ENCODE measurements around the gene GSTM1. TPM values are rescaled to one million over a fixed set of nuclear protein-coding genes. Genes with fewer than 3 reads are reported as not detected.
A peak's percentile ranks its signal among the peaks of the same experiment; 100 is the strongest.

Gene GSTM1
- total RNA-seq, 1 experiment from 2014 or later: 26.8 TPM

DNA sequence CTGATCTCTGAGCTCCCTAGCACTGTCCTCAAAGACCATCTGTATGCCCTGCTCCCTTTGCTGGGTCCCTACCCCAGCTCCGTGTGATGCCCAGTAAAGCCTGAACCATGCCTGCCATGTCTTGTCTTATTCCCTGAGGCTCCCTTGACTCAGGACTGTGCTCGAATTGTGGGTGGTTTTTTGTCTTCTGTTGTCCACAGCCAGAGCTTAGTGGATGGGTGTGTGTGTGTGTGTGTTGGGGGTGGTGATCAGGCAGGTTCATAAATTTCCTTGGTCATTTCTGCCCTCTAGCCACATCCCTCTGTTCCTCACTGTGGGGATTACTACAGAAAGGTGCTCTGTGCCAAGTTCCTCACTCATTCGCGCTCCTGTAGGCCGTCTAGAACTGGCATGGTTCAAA, 30.1 kb downstream of the GSTM1 start:
- no peaks in the 10 kb centered on the region for H3K27me3 ChIP-seq (replicated peaks)
- no peak for DNase-seq (ENCODE audit: low read depth in 1 of 2, low spot score in 2 of 2)
- H3K27ac ChIP-seq: no peak overlapping the region
- H3K4me1 ChIP-seq (replicated peaks): peaks cover 17% of the 10 kb centered on the region
- no peaks in the 10 kb centered on the region for H3K9me3 ChIP-seq (replicated peaks)
- H3K4me3 ChIP-seq: no peak overlapping the region
- no peaks in the 10 kb centered on the region for H3K36me3 ChIP-seq

DNA sequence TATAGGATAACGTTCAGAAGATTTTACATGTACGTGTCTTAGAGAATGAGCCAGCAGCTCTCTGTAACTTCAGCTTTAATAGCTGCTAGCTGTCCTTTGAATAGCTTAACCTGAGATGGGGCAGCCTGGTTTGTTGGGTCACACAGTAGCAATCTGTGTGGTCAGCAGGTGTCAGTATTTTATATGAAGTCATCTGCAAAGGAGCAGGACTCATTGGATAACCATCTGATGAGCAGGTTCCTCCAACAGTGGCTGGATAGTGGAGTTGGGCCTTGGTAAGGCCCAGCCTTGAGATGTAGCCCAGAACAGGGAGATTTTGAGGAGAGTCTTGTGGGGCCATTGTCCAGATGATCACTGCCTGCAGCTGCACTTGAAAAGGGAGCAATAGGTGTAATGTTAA, 30.9 kb downstream of the GSTM1 start:
- Histone ChIP-seq H3K4me3 (no peak overlapping the region), H3K9me3 (replicated peaks) (no peaks in the 10 kb centered on the region), H3K4me1 (replicated peaks) (peaks cover 20% of the 10 kb centered on the region), H3K36me3 (no peaks in the 10 kb centered on the region), H3K27ac (peak overlapping the region; percentile 46), H3K27me3 (replicated peaks) (no peaks in the 10 kb centered on the region)
- no peak for DNase-seq (ENCODE audit: low read depth in 1 of 2, low spot score in 2 of 2)

DNA sequence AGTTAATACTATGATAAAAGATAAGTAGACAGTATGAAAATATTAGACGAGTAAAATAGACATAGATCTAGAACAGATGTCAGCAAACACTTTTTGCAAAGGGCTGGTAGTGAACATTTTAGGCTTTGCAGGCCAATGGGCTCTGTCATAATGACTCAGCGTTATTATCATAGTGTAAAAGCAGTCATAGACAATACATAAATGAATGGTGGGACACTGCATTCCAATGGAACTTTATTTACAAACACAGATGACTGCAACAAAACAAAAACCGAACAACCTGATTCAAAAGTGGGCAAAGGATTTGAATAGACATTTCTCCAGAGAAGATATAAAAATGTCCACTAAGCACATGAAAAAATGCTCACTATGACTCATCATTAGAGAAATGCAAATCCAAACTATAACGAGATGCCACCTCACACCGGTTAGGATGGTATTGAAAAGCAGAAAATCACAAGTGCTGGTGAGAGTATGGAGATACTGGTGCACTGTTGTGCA, 31.8 kb downstream of the GSTM1 start:
- peak in 1 of 2 experiments; percentile 74 for DNase-seq (ENCODE audit: low read depth in 1 of 2, low spot score in 2 of 2)
- Histone ChIP-seq H3K36me3 (no peaks in the 10 kb centered on the region), H3K4me1 (replicated peaks) (peaks cover 20% of the 10 kb centered on the region), H3K27me3 (replicated peaks) (no peaks in the 10 kb centered on the region), H3K4me3 (no peak overlapping the region), H3K9me3 (replicated peaks) (no peaks in the 10 kb centered on the region), H3K27ac (peak overlapping the region; percentile 46)

- Histone ChIP-seq H3K36me3 (no peaks in the 10 kb centered on the region), H3K9me3 (replicated peaks) (no peaks in the 10 kb centered on the region), H3K27me3 (replicated peaks) (no peaks in the 10 kb centered on the region), H3K27ac (no peak overlapping the region), H3K4me1 (replicated peaks) (peaks cover 20% of the 10 kb centered on the region), H3K4me3 (no peak overlapping the region)
- no peak for DNase-seq (ENCODE audit: low read depth in 1 of 2, low spot score in 2 of 2)
Measured at GRCh38 chr1:109721042-109721441, 33.4 kb downstream of the GSTM1 start.

DNA sequence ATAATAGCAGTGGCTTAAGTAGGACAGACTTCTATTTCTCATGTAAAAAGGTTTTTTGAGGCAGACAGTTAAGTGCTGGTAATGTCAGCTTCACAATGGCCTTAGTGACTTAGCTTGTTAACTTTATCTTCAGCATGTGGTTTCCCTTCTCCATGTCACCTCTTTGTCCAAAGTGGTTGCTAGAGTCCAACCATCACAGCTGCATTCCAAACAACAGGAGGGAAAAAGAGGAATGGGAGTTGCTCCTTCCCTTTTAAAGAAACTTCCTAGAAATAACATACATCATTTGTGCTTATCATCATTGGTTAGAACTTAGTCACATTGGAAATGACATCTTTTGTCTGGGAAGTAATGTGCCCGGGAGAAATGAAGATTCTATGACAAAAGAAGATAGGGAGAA, 34.4 kb downstream of the GSTM1 start:
- Histone ChIP-seq H3K9me3 (replicated peaks) (no peaks in the 10 kb centered on the region), H3K27me3 (replicated peaks) (no peaks in the 10 kb centered on the region), H3K4me3 (no peak overlapping the region), H3K27ac (no peak overlapping the region), H3K36me3 (no peaks in the 10 kb centered on the region), H3K4me1 (replicated peaks) (peaks cover 20% of the 10 kb centered on the region)
- DNase-seq (ENCODE audit: low read depth in 1 of 2, low spot score in 2 of 2): no peak

DNA sequence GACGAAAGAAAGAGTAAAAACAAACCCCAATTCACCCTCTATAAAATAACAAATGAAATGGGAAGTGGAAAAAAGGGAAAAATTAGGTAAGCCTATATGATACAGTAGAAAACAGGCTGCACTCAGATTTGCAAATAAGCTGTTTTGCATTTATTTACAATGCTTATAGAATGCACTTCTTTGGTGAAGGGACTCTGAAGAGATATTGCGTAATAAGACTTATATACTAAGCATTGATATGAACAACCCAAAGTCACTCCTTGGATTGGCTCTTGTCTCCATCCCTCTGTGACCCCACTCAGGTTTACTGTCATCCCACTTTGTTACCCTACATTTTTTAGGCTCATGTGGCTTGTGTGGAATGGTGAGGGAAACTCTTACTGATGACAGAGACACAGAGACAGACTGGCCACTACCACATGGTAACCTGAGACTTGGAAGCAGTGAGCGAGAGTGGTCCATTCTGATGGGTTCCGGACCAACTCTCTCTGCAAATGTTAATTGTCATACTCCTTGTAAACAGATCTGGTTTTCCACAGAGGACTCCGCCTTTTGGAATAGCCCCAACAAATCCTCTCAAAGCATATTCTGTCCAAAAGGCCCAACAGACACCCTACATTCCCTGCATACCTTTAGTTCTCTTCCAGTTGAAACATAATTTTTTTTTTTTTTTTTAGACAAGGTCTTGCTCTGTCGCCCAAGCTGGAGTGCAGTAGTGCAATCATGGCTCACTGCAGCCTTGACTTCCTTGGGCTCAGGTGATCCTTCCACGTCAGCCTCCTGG, 35.5 kb downstream of the GSTM1 start:
- H3K27me3 ChIP-seq (replicated peaks): no peaks in the 10 kb centered on the region
- no peaks in the 10 kb centered on the region for H3K36me3 ChIP-seq
- H3K9me3 ChIP-seq (replicated peaks): no peaks in the 10 kb centered on the region
- no peak overlapping the region for H3K27ac ChIP-seq
- DNase-seq (ENCODE audit: low read depth in 1 of 2, low spot score in 2 of 2): no peak
- H3K4me3 ChIP-seq: no peak overlapping the region
- peaks cover 20% of the 10 kb centered on the region for H3K4me1 ChIP-seq (replicated peaks)

DNA sequence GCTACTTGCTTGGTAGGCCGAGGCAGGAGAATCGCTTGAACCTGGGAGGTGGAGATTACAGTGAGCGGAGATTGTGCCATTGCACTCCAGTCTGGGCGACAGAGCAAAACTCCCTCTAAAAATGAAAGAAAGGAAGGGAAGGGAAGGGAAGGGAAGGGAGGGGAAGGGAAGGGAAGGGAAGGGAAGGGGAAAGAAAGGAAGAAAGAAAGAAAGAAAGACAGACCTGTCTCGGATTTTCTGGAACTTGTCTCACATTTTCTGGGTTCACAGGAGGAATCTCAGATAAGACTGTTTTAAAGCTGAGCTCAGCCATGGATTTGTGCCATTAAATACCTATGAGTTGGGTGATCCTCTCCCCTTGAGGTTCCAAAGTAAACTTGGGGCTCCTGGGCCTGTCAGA, 37.3 kb downstream of the GSTM1 start:
- no peak overlapping the region for H3K27ac ChIP-seq
- no peaks in the 10 kb centered on the region for H3K36me3 ChIP-seq
- no peaks in the 10 kb centered on the region for H3K9me3 ChIP-seq (replicated peaks)
- no peak overlapping the region for H3K4me3 ChIP-seq
- no peaks in the 10 kb centered on the region for H3K27me3 ChIP-seq (replicated peaks)
- peaks cover 5% of the 10 kb centered on the region for H3K4me1 ChIP-seq (replicated peaks)
- no peak for DNase-seq (ENCODE audit: low read depth in 1 of 2, low spot score in 2 of 2)

DNA sequence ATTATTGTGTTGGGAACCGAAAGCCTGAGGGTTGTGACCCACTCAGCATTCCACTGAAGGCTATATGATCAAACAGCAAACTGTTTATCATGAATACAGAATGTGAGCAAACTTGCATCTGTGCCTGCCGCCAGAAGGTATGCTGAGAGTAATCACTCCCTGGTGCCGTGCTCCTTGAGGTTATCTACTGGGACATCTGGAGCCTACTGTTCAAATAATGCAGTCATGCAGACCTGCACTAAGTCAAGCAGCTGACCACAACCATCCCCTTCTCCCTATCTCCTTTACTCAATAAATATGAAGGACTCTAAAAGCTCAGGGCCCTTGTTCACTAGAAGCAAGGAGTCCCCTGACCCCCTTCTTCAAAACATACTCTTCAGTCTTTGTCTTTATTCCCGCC, 37.9 kb downstream of the GSTM1 start:
- Histone ChIP-seq H3K9me3 (replicated peaks) (no peaks in the 10 kb centered on the region), H3K4me3 (no peak overlapping the region), H3K4me1 (replicated peaks) (0 out of 2 replicates have a peak, but pooled peaks cover 3% of the 10 kb centered on the region), H3K27me3 (replicated peaks) (no peaks in the 10 kb centered on the region), H3K36me3 (no peaks in the 10 kb centered on the region), H3K27ac (no peak overlapping the region)
- DNase-seq (ENCODE audit: low read depth in 1 of 2, low spot score in 2 of 2): no peak

DNA sequence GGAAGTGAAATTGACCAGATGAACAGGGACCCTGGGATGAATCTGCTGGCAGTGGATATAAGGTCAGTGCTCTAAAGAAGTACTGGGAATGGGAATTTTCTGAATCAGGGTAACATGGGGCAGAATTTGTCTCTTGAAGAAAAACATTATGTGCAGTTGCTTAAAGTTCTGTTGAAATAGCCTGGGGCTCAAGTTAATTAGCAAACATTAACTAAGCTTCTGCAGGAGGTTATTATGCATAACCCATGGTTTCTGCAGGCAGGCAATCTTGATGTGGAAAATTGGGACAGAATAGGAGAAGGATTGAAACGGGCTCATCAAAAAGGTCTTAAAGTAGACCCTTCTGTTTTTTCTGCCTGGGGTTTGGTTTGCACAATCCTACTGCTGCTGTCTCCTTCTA, 38.4 kb downstream of the GSTM1 start:
- Histone ChIP-seq H3K9me3 (replicated peaks) (no peaks in the 10 kb centered on the region), H3K27ac (no peak overlapping the region)
- no peak for DNase-seq (ENCODE audit: low read depth in 1 of 2, low spot score in 2 of 2)

DNA sequence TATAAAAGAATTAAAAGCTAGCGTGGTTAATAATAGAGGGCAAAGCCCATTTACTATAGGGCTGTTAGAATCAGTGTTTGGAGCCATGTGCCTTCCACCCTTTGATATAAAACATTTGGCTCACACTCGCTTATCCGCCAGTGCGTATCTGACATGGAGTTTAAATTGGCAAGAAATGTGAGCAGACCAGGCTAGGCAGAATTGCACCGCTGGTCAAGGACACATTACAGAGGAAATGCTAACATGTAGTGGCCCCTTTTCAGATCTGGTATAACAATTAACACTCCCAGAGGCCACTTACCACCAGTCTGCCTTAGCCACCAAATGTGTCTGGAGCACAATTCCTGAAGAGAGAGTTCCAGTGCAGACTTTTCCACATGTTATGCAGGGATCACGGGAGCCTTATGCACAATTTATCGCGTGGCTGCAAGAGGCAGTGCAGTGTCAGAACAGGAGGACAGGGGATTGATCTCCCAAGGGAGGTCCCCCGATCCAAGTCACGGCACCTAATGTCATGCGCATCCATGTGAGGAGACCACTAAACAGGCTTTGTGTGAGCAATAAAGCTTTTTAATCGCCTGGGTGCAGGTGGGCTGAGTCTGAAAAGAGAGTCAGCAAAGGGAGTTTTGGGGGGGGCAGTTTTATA, 39.2 kb downstream of the GSTM1 start:
- no peaks in the 10 kb centered on the region for H3K9me3 ChIP-seq (replicated peaks)
- H3K27me3 ChIP-seq (replicated peaks): no peaks in the 10 kb centered on the region
- no peak overlapping the region for H3K4me3 ChIP-seq
- no peak for DNase-seq (ENCODE audit: low read depth in 1 of 2, low spot score in 2 of 2)
- H3K27ac ChIP-seq: no peak overlapping the region
- H3K36me3 ChIP-seq: no peaks in the 10 kb centered on the region
- 0 out of 2 replicates have a peak, but pooled peaks cover 3% of the 10 kb centered on the region for H3K4me1 ChIP-seq (replicated peaks)

More for the DNA sequence above, 38.4 kb downstream of the GSTM1 start:
- H3K36me3 ChIP-seq: no peaks in the 10 kb centered on the region
- H3K4me3 ChIP-seq: no peak overlapping the region
- H3K4me1 ChIP-seq (replicated peaks): 0 out of 2 replicates have a peak, but pooled peaks cover 3% of the 10 kb centered on the region
- H3K27me3 ChIP-seq (replicated peaks): no peaks in the 10 kb centered on the region

DNA sequence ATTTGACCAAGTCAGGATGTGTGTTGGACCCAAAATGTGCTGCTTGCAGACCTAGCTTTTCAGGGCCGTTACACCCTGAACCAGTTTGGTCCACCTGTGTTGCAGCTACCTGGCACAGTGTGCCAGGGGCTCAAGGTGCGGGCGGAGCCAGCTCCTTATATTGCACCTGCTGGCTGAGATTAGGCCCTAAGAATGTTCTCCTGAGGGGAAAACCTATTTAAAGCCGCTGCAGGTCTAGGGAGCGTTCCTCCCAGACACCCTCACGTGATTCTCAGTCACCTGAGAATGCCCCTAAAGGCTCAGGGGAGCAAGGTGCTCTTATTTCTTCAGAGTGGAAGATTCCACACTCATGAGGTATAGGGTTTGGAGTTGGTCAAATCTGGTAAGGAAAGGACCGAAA, 41.3 kb downstream of the GSTM1 start:
- Histone ChIP-seq H3K4me1 (replicated peaks) (no peaks in the 10 kb centered on the region), H3K27me3 (replicated peaks) (no peaks in the 10 kb centered on the region), H3K4me3 (no peak overlapping the region), H3K36me3 (no peaks in the 10 kb centered on the region), H3K9me3 (replicated peaks) (no peaks in the 10 kb centered on the region), H3K27ac (no peak overlapping the region)
- no peak for DNase-seq (ENCODE audit: low read depth in 1 of 2, low spot score in 2 of 2)

GRCh38 chr1:109730666-109731065, 43.0 kb downstream of the GSTM1 start:
- no peaks in the 10 kb centered on the region for H3K27me3 ChIP-seq (replicated peaks)
- no peak overlapping the region for H3K27ac ChIP-seq
- no peak for DNase-seq (ENCODE audit: low read depth in 1 of 2, low spot score in 2 of 2)

DNA sequence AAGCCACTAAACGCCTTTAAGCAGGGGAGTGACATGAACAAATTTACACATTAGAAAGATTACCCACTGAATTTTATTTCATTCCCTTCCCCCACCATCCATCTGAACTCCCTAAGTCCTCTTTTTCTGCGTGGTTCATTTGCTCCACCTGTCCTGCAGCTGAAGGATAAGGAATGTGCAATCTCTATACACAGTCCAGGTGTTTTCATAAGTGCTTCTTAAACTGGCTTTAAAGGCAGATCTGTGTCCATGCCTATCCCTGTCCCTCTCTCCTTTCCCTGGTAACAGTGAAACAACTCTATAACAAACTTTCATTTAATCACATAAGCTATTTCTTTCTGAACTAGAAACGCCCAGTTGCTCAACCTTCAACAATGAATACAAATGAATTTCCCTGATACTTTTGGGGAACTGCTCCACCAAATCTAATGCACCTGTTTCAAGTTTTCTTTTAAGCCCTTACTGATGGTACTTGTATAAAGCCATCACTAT, 44.8 kb downstream of the GSTM1 start:
- no peaks in the 10 kb centered on the region for H3K27me3 ChIP-seq (replicated peaks)
- H3K36me3 ChIP-seq: peaks cover 14% of the 10 kb centered on the region
- no peak for DNase-seq (ENCODE audit: low read depth in 1 of 2, low spot score in 2 of 2)
- H3K4me1 ChIP-seq (replicated peaks): no peaks in the 10 kb centered on the region
- H3K9me3 ChIP-seq (replicated peaks): no peaks in the 10 kb centered on the region
- H3K27ac ChIP-seq: no peak overlapping the region
- H3K4me3 ChIP-seq: no peak overlapping the region

More at GRCh38 chr1:109730666-109731065, 43.0 kb downstream of the GSTM1 start:
- Histone ChIP-seq H3K4me1 (replicated peaks) (no peaks in the 10 kb centered on the region), H3K9me3 (replicated peaks) (no peaks in the 10 kb centered on the region), H3K36me3 (peaks cover 2% of the 10 kb centered on the region; the same call in 1 of the 2 replicates), H3K4me3 (no peak overlapping the region)

DNA sequence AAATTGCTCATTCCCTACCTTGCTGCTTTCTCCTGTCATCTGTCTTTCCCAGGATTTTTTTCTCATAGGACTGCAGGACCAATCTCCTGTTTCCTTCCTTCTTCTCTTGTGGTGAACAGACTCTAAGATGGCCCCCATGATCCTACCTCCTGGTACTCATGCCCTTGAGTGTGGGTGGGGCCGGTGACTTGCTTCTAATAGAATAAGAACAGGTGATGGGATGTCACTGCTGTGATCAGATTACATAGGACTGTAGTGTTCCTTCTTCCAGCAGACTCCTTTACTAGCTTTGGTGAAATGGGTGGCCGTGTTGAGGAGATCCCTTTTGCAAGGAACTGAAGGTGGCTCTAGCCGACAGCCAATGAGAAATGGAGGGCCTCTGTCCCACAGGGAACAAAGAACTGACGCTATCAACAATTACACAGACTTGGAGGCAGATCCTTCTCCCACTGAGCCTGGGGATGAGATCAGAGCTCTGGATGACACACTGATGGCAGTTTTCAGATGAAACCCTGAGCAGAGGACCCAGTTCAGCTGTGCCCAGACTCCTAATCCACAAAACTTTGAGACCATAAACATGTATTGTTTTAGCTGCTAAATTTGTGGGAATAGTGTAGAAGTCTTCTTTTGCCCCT, 45.7 kb downstream of the GSTM1 start:
- Histone ChIP-seq H3K9me3 (replicated peaks) (no peaks in the 10 kb centered on the region), H3K4me3 (no peak overlapping the region), H3K4me1 (replicated peaks) (no peaks in the 10 kb centered on the region), H3K27ac (no peak overlapping the region), H3K36me3 (peaks cover 23% of the 10 kb centered on the region), H3K27me3 (replicated peaks) (no peaks in the 10 kb centered on the region)
- no peak for DNase-seq (ENCODE audit: low read depth in 1 of 2, low spot score in 2 of 2)
